Measurements from ENCODE around the gene NOC3L.
A peak's percentile ranks its signal among the peaks of the same experiment; 100 is the strongest.

Gene NOC3L

GRCh38 chr10:94362360-94363250 lies at the start of gene NOC3L:
NOC3L (minus strand) TSS chr10:94362939; CDS start chr10:94362838, 101 bp downstream.
- peak within 1 kb of the TSS; percentile 29 for H3K27ac ChIP-seq (ENCODE audit: low read depth, low read length)

DNA sequence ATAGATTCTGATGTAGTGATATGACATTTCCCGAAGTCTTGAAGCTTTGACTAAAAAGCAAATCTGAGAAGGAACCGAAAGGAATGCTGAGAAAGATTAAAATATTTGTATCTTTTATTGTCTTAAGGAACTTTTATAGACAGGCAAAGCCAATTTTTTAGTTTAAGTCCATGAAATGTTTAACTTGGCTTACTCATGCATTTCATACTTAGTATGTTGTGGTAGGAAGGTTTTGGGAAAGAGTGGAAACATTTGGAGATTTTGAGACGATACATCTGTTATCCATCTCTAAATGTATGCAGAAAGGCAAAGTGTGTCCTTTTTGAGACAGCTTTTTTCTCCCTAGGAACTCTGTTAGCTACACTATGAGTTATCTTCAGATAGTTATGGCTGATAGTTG lies 49.7 kb upstream of the NOC3L start:
- Histone ChIP-seq H3K36me3 (ENCODE audit: control insufficient read depth, low read length) (no peaks in the 10 kb centered on the region), H3K79me2 (ENCODE audit: control insufficient read depth, low read length) (peaks cover 41% of the 10 kb centered on the region), H3K4me1 (ENCODE audit: control insufficient read depth, low read length) (peaks cover 7% of the 10 kb centered on the region; the same call in 1 of the 2 replicates), H3K4me2 (ENCODE audit: low read length) (no peak overlapping the region), H3K27ac (ENCODE audit: low read depth, low read length) (no peak overlapping the region), H3K27me3 (ENCODE audit: control insufficient read depth, low read length) (0 out of 2 replicates have a peak, but pooled peaks cover 4% of the 10 kb centered on the region), H3K9me2 (replicated peaks; ENCODE audit: control insufficient read depth, low read length) (no peaks in the 10 kb centered on the region), H3K9me3 (ENCODE audit: control insufficient read depth, insufficient read depth, low read length) (no peaks in the 10 kb centered on the region), H3K4me3 (ENCODE audit: low read length) (no peak overlapping the region), H4K20me1 (ENCODE audit: control insufficient read depth, insufficient read depth, low read depth, low read length) (no peaks in the 10 kb centered on the region), H3F3A (ENCODE audit: control insufficient read depth, insufficient read depth) (no peaks in the 10 kb centered on the region)
- TF ChIP-seq EZH2phosphoT487 (IDR thresholded peaks at IDR 0.05; ENCODE audit: borderline replicate concordance, low read length) (no peak), CTCF (IDR thresholded peaks at IDR 0.05; ENCODE audit: low read depth, low read length, poor library complexity, severe bottlenecking) (no peak)

More at GRCh38 chr10:94362360-94363250, at the start of gene NOC3L:
- Histone ChIP-seq H3K27me3 (ENCODE audit: control insufficient read depth, low read length) (no peaks in the 10 kb centered on the region), H3K36me3 (ENCODE audit: control insufficient read depth, low read length) (peaks cover 39% of the 10 kb centered on the region), H3K4me2 (ENCODE audit: low read length) (peak within 1 kb of the TSS; percentile 88), H3K79me2 (ENCODE audit: control insufficient read depth, low read length) (peaks cover 49% of the 10 kb centered on the region), H3K9me3 (ENCODE audit: control insufficient read depth, insufficient read depth, low read length) (no peaks in the 10 kb centered on the region), H3K4me1 (ENCODE audit: control insufficient read depth, low read length) (peaks cover 17% of the 10 kb centered on the region), H3K4me3 (ENCODE audit: low read length) (peak within 1 kb of the TSS; percentile 87), H4K20me1 (ENCODE audit: control insufficient read depth, insufficient read depth, low read depth, low read length) (peaks cover 3% of the 10 kb centered on the region; the same call in 1 of the 2 replicates), H3F3A (ENCODE audit: control insufficient read depth, insufficient read depth) (no peaks in the 10 kb centered on the region), H3K9me2 (replicated peaks; ENCODE audit: control insufficient read depth, low read length) (no peaks in the 10 kb centered on the region)
- TF ChIP-seq EZH2phosphoT487 (IDR thresholded peaks at IDR 0.05; ENCODE audit: borderline replicate concordance, low read length): no peak
- TF ChIP-seq CTCF (IDR thresholded peaks at IDR 0.05; ENCODE audit: low read depth, low read length, poor library complexity, severe bottlenecking): peak; percentile 76

GRCh38 chr10:94411304-94411703 lies 48.6 kb upstream of the NOC3L start:
- Histone ChIP-seq H3K27me3 (ENCODE audit: control insufficient read depth, low read length) (peaks cover 8% of the 10 kb centered on the region; the same call in 1 of the 2 replicates), H4K20me1 (ENCODE audit: control insufficient read depth, insufficient read depth, low read depth, low read length) (no peaks in the 10 kb centered on the region), H3K4me2 (ENCODE audit: low read length) (no peak overlapping the region), H3K79me2 (ENCODE audit: control insufficient read depth, low read length) (peaks cover 48% of the 10 kb centered on the region), H3K4me1 (ENCODE audit: control insufficient read depth, low read length) (peaks cover 4% of the 10 kb centered on the region; the same call in 1 of the 2 replicates), H3F3A (ENCODE audit: control insufficient read depth, insufficient read depth) (no peaks in the 10 kb centered on the region), H3K36me3 (ENCODE audit: control insufficient read depth, low read length) (no peaks in the 10 kb centered on the region), H3K27ac (ENCODE audit: low read depth, low read length) (no peak overlapping the region), H3K4me3 (ENCODE audit: low read length) (no peak overlapping the region), H3K9me3 (ENCODE audit: control insufficient read depth, insufficient read depth, low read length) (no peaks in the 10 kb centered on the region), H3K9me2 (replicated peaks; ENCODE audit: control insufficient read depth, low read length) (no peaks in the 10 kb centered on the region)
- TF ChIP-seq CTCF (IDR thresholded peaks at IDR 0.05; ENCODE audit: low read depth, low read length, poor library complexity, severe bottlenecking) (no peak), EZH2phosphoT487 (IDR thresholded peaks at IDR 0.05; ENCODE audit: borderline replicate concordance, low read length) (no peak)
